ENCODE data around the gene CCN5.

Gene CCN5

GRCh38 chr20:44770484-44771171 is 55.5 kb downstream of the CCN5 start (continued):
- TF ChIP-seq ZBTB11 (tag by site-specific recombination; conservative IDR thresholded peaks at IDR 0.05; ENCODE audit: low read depth) (no peak), KLF17 (tag by site-specific recombination; IDR thresholded peaks at IDR 0.05) (no peak), ZNF138 (tag by site-specific recombination; IDR thresholded peaks at IDR 0.05; ENCODE audit: borderline replicate concordance) (no peak)

GRCh38 chr20:44771172-44771535 is 56.0 kb downstream of the CCN5 start:
- no peaks in the 10 kb centered on the region for H3K9me3 ChIP-seq (ENCODE audit: control insufficient read depth, insufficient read depth, low read depth, low read length)
- H3K27ac ChIP-seq (ENCODE audit: extremely low read depth, low read depth, low read length): no peak overlapping the region
- CTCF ChIA-PET: interaction anchor here (1.4 kb wide), 1 partner anchor 24 kb away, joined by 4 read pairs; no protein-coding TSS in a partner anchor
- H3K4me1 ChIP-seq (ENCODE audit: control insufficient read depth, insufficient read depth, low read length): no peaks in the 10 kb centered on the region
- H3K4me3 ChIP-seq (ENCODE audit: low read depth, low read length): no peak overlapping the region
- POLR2A ChIA-PET: no interaction called here
- H3K36me3 ChIP-seq (ENCODE audit: control insufficient read depth in 2 of 2, insufficient read depth in 1 of 2, low read length in 2 of 2): no peaks in the 10 kb centered on the region
- no peak for TF ChIP-seq ZNF140 (tag by site-specific recombination; IDR thresholded peaks at IDR 0.05)
- no peak for TF ChIP-seq ZNF768 (tag by site-specific recombination; IDR thresholded peaks at IDR 0.05)
- TF ChIP-seq ZNF544 (tag by site-specific recombination; IDR thresholded peaks at IDR 0.05): no peak
- TF ChIP-seq ZNF16 (tag by site-specific recombination; IDR thresholded peaks at IDR 0.05; ENCODE audit: low read depth): no peak
- TF ChIP-seq REST (tag by site-specific recombination; IDR thresholded peaks at IDR 0.05): no peak
- TF ChIP-seq ZNF175 (tag by site-specific recombination; IDR thresholded peaks at IDR 0.05): no peak
- TF ChIP-seq AEBP2 (tag by site-specific recombination; IDR thresholded peaks at IDR 0.05; ENCODE audit: borderline replicate concordance): no peak
- no peak for TF ChIP-seq ZNF510 (tag by site-specific recombination; IDR thresholded peaks at IDR 0.05; ENCODE audit: insufficient replicate concordance)
- TF ChIP-seq MZF1 (tag by site-specific recombination; IDR thresholded peaks at IDR 0.05; ENCODE audit: borderline replicate concordance): no peak
- TF ChIP-seq ZNF548 (tag by site-specific recombination; IDR thresholded peaks at IDR 0.05): no peak
- no peak for TF ChIP-seq PATZ1 (tag by site-specific recombination; IDR thresholded peaks at IDR 0.05)
- no peak for TF ChIP-seq SCRT1 (tag by site-specific recombination; IDR thresholded peaks at IDR 0.05; ENCODE audit: borderline replicate concordance)
- no peak for TF ChIP-seq ZNF645 (tag by site-specific recombination; IDR thresholded peaks at IDR 0.05)
- no peak for TF ChIP-seq SP3 (tag by site-specific recombination; IDR thresholded peaks at IDR 0.05)
- TF ChIP-seq ZNF449 (tag by site-specific recombination; IDR thresholded peaks at IDR 0.05): no peak
- TF ChIP-seq GLI4 (tag by site-specific recombination; IDR thresholded peaks at IDR 0.05): no peak
- no peak for TF ChIP-seq ZNF223 (tag by site-specific recombination; IDR thresholded peaks at IDR 0.05)
- no peak for TF ChIP-seq KLF1 (tag by site-specific recombination; IDR thresholded peaks at IDR 0.05)
